SK-N-SH treated with all-trans-retinoic acid at 6 μM for 48 hours (cell line): ENCODE results near the gene ALDOC.

ENCODE experiments used
- ATAC-seq: fragments of 200-7000 bp; cut with Tn5 transposase; 3 replicates; pipeline ENCODE4 v1.9.1; 2020; ENCODE audit warnings: mild to moderate bottlenecking, moderate library complexity
- ARNTL ChIP-seq: fragments of 450-650 bp; formaldehyde crosslinking; IDR thresholded peaks from 2 replicates; pipeline ENCODE4 v1.5.0; 2020; ENCODE audit warnings: low read depth, mild to moderate bottlenecking, moderate library complexity, borderline replicate concordance
- BACH2 ChIP-seq: fragments of 250-450 bp; sonication (Bioruptor Pico); IDR thresholded peaks from 2 replicates; pipeline ENCODE4 v1.9.0; 2021; ENCODE audit warnings: mild to moderate bottlenecking, borderline replicate concordance
- CSDC2 ChIP-seq: fragments of 250-450 bp; sonication (Bioruptor Pico); IDR thresholded peaks from 2 replicates; pipeline ENCODE4 v1.5.0; 2020; ENCODE audit warnings: mild to moderate bottlenecking, moderate library complexity
- ESRRG ChIP-seq: fragments of 250-450 bp; sonication (Bioruptor Pico); IDR thresholded peaks from 2 replicates; pipeline ENCODE4 v1.6.1; 2021; ENCODE audit warnings: mild to moderate bottlenecking
- GLIS3 ChIP-seq: fragments of 250-450 bp; sonication (Bioruptor Pico); IDR thresholded peaks from 2 replicates; pipeline ENCODE4 v1.5.0; 2020; ENCODE audit warnings: mild to moderate bottlenecking, moderate library complexity
- ISL1 ChIP-seq: fragments of 250-450 bp; sonication (Bioruptor Pico); IDR thresholded peaks from 2 replicates; pipeline ENCODE4 v2.1.2; 2022; ENCODE audit warnings: mild to moderate bottlenecking, moderate library complexity
- OSR1 ChIP-seq: fragments of 250-450 bp; sonication (Bioruptor Pico); IDR thresholded peaks from 2 replicates; pipeline ENCODE4 v1.8.0; 2022; ENCODE audit warnings: moderate library complexity, mild to moderate bottlenecking, inconsistent platforms
- POU6F1 ChIP-seq: fragments of 250-450 bp; sonication (Bioruptor Pico); IDR thresholded peaks from 2 replicates; pipeline ENCODE4 v1.8.0; 2021; ENCODE audit warnings: low read depth, mild to moderate bottlenecking, moderate library complexity, borderline replicate concordance
- SNAI2 ChIP-seq: fragments of 250-450 bp; sonication (Bioruptor Pico); IDR thresholded peaks from 2 replicates; pipeline ENCODE4 v1.5.0; 2020; ENCODE audit warnings: mild to moderate bottlenecking, moderate library complexity
- TCF4 ChIP-seq: fragments of 250-450 bp; sonication (Bioruptor Pico); IDR thresholded peaks from 2 replicates; pipeline ENCODE4 v1.8.0; 2021; ENCODE audit warnings: mild to moderate bottlenecking, moderate library complexity, borderline replicate concordance
- TOX ChIP-seq: fragments of 250-450 bp; sonication (Bioruptor Pico); IDR thresholded peaks from 2 replicates; pipeline ENCODE4 v1.8.0; 2021; ENCODE audit warnings: mild to moderate bottlenecking, moderate library complexity, borderline replicate concordance
- ZC3H10 ChIP-seq: fragments of 250-450 bp; sonication (Bioruptor Pico); IDR thresholded peaks from 2 replicates; pipeline ENCODE4 v1.5.1; 2021; ENCODE audit warnings: mild to moderate bottlenecking, moderate library complexity
- ZFP3 ChIP-seq: fragments of 250-450 bp; sonication (Bioruptor Pico); IDR thresholded peaks from 2 replicates; pipeline ENCODE4 v1.5.0; 2020; ENCODE audit warnings: mild to moderate bottlenecking, moderate library complexity
- ZFP30 ChIP-seq: fragments of 450-650 bp; formaldehyde crosslinking; IDR thresholded peaks from 2 replicates; pipeline ENCODE4 v1.5.0; 2022; ENCODE audit warnings: mild to moderate bottlenecking, moderate library complexity
- ZNF565 ChIP-seq: fragments of 450-650 bp; formaldehyde crosslinking; conservative IDR thresholded peaks from 2 replicates; pipeline ENCODE4 v1.5.0; 2020; ENCODE audit warnings: low read depth, mild to moderate bottlenecking, moderate library complexity
- ZNF8 ChIP-seq: fragments of 450-650 bp; formaldehyde crosslinking; IDR thresholded peaks from 2 replicates; pipeline ENCODE4 v1.5.0; 2020; ENCODE audit warnings: mild to moderate bottlenecking, moderate library complexity
- TF ChIP-seq, protein P1 (sequence below): fragments of 250-450 bp; sonication (Bioruptor Pico); IDR thresholded peaks from 2 replicates; pipeline ENCODE4 v1.5.1; 2020; ENCODE audit warnings: low read depth, mild to moderate bottlenecking, moderate library complexity
- TF ChIP-seq, protein P2 (sequence below): fragments of 250-450 bp; sonication (Bioruptor Pico); IDR thresholded peaks from 2 replicates; pipeline ENCODE4 v1.5.1; 2021; ENCODE audit warnings: mild to moderate bottlenecking, moderate library complexity
- TF ChIP-seq, protein P3 (sequence below): fragments of 250-450 bp; sonication (Bioruptor Pico); IDR thresholded peaks from 2 replicates; pipeline ENCODE4 v1.5.0; 2020; ENCODE audit warnings: mild to moderate bottlenecking, moderate library complexity

The ALDOC gene

DNA sequence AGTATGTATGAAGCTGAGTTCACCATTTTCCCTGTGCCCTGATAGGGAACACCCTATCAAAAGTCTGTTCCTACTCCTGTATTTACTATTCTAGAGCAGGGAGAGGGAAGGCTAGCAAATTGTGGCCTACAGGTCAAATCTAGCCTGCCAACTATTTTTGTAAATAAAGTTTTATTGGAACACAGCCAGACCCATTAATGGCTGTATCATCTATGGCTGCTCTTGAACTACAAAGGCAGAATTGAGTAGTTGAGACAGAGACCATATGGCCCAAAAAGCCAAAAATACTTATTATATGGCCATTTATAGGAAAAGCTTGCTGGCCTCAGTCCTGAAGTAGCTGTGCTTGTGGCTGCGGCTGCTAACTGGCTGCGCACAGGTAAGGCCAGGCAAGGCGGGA lies 4.3 kb upstream of the ALDOC start:
- ATAC-seq: no peak
- TF ChIP-seq ESRRG (CRISPR knock-in tag): no peak
- TF ChIP-seq, protein P1, sequence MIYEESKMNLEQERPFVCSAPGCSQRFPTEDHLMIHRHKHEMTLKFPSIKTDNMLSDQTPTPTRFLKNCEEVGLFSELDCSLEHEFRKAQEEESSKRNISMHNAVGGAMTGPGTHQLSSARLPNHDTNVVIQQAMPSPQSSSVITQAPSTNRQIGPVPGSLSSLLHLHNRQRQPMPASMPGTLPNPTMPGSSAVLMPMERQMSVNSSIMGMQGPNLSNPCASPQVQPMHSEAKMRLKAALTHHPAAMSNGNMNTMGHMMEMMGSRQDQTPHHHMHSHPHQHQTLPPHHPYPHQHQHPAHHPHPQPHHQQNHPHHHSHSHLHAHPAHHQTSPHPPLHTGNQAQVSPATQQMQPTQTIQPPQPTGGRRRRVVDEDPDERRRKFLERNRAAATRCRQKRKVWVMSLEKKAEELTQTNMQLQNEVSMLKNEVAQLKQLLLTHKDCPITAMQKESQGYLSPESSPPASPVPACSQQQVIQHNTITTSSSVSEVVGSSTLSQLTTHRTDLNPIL (CRISPR knock-in tag): no peak
- TF ChIP-seq, protein P2, sequence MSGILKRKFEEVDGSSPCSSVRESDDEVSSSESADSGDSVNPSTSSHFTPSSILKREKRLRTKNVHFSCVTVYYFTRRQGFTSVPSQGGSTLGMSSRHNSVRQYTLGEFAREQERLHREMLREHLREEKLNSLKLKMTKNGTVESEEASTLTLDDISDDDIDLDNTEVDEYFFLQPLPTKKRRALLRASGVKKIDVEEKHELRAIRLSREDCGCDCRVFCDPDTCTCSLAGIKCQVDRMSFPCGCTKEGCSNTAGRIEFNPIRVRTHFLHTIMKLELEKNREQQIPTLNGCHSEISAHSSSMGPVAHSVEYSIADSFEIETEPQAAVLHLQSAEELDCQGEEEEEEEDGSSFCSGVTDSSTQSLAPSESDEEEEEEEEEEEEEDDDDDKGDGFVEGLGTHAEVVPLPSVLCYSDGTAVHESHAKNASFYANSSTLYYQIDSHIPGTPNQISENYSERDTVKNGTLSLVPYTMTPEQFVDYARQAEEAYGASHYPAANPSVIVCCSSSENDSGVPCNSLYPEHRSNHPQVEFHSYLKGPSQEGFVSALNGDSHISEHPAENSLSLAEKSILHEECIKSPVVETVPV: no peak

DNA sequence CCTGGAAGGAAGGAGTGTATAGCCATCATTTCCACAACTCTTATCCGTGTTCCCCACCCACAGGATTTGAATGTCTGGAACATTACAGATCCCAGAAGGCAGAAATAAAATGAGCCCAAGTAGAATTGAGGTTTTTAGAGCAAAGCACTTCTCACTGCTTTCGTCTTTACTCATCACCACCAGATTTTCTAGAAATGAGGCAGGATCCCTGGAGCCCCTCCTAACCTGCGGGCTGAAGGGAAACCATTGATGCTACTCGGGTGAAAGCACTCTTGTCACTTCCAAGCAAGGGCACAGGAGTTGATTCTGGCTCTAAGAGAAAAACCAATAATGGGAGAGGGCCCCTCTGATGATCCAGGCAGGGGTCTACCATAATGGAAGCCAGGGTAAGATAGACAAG lies 2.8 kb upstream of the ALDOC start:
- no peak for TF ChIP-seq TOX (CRISPR knock-in tag)
- TF ChIP-seq ZFP3 (CRISPR knock-in tag): no peak
- TF ChIP-seq, protein P1 (CRISPR knock-in tag): no peak
- TF ChIP-seq ISL1 (CRISPR knock-in tag): no peak
- no peak for ATAC-seq

- TF ChIP-seq BACH2 (CRISPR knock-in tag): no peak
- TF ChIP-seq ZFP3 (CRISPR knock-in tag): no peak
- TF ChIP-seq, protein P3, sequence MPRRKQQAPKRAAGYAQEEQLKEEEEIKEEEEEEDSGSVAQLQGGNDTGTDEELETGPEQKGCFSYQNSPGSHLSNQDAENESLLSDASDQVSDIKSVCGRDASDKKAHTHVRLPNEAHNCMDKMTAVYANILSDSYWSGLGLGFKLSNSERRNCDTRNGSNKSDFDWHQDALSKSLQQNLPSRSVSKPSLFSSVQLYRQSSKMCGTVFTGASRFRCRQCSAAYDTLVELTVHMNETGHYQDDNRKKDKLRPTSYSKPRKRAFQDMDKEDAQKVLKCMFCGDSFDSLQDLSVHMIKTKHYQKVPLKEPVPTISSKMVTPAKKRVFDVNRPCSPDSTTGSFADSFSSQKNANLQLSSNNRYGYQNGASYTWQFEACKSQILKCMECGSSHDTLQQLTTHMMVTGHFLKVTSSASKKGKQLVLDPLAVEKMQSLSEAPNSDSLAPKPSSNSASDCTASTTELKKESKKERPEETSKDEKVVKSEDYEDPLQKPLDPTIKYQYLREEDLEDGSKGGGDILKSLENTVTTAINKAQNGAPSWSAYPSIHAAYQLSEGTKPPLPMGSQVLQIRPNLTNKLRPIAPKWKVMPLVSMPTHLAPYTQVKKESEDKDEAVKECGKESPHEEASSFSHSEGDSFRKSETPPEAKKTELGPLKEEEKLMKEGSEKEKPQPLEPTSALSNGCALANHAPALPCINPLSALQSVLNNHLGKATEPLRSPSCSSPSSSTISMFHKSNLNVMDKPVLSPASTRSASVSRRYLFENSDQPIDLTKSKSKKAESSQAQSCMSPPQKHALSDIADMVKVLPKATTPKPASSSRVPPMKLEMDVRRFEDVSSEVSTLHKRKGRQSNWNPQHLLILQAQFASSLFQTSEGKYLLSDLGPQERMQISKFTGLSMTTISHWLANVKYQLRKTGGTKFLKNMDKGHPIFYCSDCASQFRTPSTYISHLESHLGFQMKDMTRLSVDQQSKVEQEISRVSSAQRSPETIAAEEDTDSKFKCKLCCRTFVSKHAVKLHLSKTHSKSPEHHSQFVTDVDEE (CRISPR knock-in tag): no peak
- no peak for TF ChIP-seq CSDC2 (CRISPR knock-in tag)
- TF ChIP-seq ISL1 (CRISPR knock-in tag): no peak
- TF ChIP-seq GLIS3: no peak
- TF ChIP-seq POU6F1 (CRISPR knock-in tag): no peak
- no peak for TF ChIP-seq TOX (CRISPR knock-in tag)
- TF ChIP-seq ZNF8 (CRISPR knock-in tag): no peak
Measured at GRCh38 chr17:28578246-28579195, 1.8 kb upstream of the ALDOC start.

DNA sequence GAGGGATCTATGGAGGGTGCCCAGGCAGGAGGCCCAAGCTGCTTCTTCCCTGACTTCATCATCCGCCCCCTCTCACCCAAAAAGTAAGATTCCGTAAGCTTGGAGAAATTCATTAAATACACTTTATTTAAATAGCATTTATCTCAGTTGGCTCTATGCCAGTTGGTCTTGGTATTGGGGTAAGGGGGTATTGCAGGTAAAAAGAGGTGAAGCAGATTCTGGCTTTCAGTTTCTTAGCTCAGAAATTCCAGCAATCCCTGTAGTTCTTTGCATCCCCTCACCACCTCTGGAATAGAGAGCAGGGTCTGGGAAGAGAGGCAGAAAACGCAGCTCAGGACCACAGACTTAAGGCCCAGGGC lies 750 bp upstream of the ALDOC start:
- no peak for ATAC-seq
- TF ChIP-seq, protein P3 (CRISPR knock-in tag): no peak
- TF ChIP-seq ARNTL (CRISPR knock-in tag) (no peak), ZC3H10 (no peak), ZNF8 (CRISPR knock-in tag) (no peak), SNAI2 (CRISPR knock-in tag) (no peak), ESRRG (CRISPR knock-in tag) (no peak), CSDC2 (CRISPR knock-in tag) (no peak), TCF4 (CRISPR knock-in tag) (no peak), ZFP30 (CRISPR knock-in tag) (no peak), OSR1 (CRISPR knock-in tag) (no peak), ISL1 (CRISPR knock-in tag) (no peak), BACH2 (CRISPR knock-in tag) (no peak), ZNF565 (CRISPR knock-in tag) (no peak), POU6F1 (CRISPR knock-in tag) (no peak)
- TF ChIP-seq, protein P1 (CRISPR knock-in tag): no peak

More at GRCh38 chr17:28578246-28579195, 1.8 kb upstream of the ALDOC start:
- ATAC-seq: no peak
